Hindlimb muscle (tissue), 1 donor: Measurements from ENCODE around the gene AK6. TPM values are rescaled to one million over a fixed set of nuclear protein-coding genes. Genes with fewer than 3 reads are reported as not detected.
"Not testable (repeated sequence)": the region's sequence is repeated elsewhere in the genome, so short reads cannot be mapped to it uniquely, and the experiment has no call there.

Source experiments
- DNase-seq: peaks from one replicate; pipeline ENCODE4 v3.0.0-alpha.2; 2013
- polyA plus RNA-seq: library from polyadenylated mRNA; unstranded; fragments of 120-200 nt; gene quantifications from one replicate; pipeline ENCODE4 v1.2.1, GENCODE V29; 2013; ENCODE audit not compliant: insufficient read length

AK6 gene
- polyA plus RNA-seq, 1 donor, result 30.8 TPM

DNA sequence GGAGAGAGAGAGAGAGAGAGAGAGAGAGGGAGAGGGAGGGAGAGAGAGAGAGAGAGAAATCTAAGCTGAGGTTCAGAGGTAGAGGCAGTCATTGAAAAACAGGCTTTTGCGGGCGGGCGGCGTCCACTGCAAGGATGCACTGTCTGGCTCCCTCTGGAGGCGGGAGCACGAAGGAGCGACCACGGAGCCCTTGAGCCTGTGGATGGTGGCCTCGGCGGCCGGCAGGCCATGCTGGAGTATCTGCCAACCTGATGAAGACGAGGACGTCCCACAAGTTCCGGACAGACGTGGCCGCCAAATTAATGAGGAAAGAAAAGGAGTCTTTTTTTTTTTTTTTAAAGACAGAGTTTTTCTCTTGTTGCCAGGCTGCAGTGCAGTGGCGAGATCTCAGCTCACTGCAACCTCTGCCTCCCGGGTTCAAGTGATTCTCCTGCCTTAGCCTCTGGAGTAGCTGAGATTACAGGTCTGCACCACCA lies 34.5 kb downstream of the AK6 start:
- DNase-seq, result peak; percentile 70

DNA sequence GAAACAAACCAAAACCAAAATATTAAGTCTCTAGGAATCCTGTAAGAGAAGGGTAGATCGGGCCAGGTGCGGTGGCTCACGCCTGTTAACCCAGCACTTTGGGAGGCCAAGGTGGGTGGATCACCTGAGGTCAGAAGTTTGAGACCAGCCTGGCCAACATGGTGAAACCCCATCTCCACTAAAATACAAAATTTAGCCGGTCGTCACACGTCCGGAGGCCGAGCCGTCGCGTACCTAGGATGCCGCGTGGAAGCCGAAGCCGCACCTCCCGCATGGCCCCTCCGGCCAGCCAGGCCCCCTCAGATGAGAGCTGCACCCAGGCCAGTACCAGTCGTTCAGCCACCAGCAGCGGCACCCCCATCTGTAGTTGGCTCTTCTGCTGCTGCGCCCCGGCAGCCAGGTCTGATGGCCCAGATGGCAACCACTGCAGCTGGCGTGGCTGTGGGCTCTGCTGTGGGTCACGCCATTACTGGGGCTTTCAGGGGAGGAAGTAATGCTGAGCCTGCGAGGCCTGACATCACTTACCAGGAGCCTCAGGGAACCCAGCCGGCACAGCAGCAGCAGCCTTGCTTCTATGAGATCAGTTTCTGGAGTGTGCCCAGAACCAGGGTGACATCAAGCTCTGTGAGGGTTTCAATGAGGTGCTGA lies 35.5 kb downstream of the AK6 start:
- not testable (repeated sequence) for DNase-seq

DNA sequence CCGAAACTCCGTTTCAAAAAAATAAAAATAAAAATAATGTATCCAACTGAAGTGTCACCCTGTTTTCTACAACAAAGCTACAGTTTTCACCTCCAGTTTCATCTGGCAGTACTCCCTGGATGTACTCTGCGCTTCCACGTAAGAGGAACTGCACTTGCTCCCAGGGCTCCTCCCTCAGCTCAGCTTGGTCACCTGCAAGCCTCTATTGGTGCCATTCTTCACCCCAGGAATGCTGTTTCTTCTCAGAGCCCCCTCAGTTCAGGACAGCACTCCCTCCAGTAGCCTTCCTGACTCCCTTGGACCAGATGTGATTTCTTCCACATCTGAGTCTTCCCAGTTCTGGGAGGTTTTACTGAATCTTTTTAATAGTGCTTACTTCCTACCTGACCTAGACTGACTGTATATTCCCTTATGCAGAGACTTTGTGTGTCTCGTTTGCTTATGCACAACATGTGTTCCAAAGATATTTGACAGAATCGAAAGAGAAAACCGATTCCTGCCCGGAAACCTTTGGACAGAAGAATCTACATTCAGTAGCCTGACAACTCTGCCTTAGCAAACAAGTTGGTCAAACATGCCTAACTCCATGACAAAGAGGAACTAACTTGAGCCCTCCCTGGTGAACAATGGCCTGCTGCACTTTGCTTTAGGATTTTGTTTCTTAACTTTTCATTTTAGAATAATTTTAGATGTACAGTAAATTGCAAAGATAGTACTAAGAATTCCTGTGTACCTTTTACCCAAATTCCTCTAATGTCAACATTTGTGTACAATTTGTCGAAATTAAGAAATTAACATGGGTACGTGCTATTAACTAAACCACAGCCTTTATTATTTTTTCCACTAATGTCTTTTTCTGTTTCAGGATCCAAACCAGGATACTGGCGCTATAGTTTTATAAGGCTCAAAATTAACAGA lies 37.5 kb downstream of the AK6 start:
- DNase-seq, result no peak

DNA sequence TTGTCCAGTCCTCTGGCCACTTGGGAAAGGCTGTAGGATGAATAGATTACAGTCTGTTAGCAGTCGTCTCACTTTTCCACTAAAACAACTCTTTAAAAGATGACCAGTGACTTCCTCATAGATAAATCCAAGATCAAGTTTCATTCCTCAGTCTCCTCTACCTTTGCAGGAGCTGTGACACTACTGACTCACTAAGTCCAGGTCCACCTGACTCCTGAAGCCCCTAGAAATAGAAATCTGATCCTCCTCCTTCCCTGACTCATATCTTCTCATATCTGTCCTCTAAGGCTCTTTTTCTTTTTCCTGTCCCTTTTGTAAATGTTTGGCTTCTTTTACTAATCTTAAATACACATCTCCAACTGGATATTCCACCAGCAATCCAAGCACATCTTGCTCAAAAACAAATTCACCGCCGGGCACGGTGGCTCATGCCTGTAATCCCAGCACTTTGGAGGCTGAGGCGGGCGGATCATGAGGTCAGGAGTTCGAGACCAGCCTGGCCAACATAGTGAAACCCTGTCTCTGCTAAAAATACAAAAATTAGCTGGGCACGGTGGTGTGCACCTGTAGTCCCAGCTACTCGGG lies 39.3 kb downstream of the AK6 start:
- no peak for DNase-seq

DNA sequence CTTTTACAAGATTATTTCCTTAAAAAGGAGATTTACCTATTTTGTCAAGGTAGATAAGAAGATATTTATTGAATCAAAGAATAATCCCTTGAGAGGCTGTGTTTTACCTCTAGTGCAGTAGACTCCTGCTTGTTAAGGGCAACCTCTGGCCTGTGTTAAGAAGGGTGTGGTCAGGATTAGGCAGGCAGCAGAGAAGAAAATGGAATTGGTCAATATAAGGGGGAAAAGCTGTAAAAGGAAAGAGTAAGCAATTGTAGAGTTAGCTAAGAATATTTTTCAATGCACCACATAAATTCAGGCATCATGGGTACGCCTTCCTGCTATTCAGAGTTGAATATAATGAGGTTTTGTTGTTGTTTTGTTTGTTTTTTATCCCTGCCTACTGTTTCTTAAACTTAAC lies 43.0 kb downstream of the AK6 start:
- no peak for DNase-seq

DNA sequence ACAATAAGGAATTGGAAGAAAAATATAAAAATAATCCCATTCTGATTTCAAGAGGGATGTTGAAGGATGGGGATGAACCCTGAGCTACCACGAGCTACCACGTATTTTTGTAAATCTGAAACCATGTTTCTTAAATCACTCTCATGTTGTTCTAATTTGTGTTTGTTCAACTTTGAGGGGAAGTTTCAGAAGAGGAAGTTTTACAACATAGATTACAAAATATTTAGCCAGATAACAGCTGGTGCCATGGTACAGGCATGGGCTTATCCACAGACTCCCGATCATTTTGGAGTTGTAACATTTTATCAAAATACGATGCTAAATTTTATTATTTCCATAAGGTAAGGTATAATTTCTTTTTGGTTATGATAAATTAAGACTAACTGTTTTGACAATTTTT lies 51.9 kb downstream of the AK6 start:
- DNase-seq, result no peak

DNA sequence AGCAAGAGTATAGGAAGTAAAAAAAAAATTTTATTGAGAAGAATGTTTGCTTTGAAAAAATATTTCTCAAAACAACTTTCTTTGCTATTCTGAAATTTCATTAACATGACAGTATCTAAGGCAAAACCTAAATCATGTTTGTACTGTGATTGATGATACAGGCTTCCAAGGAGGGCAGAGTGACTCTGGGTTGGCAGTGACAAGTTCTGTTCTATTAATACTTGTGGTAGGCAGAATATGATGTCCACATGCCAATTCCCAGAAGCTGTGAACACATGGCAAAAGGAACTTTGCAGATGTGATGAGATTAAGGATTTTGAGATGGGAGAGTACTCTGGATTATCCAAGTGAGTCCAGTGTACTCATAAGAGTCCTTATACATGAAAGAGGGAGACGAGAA lies 53.3 kb downstream of the AK6 start:
- DNase-seq, result no peak

DNA sequence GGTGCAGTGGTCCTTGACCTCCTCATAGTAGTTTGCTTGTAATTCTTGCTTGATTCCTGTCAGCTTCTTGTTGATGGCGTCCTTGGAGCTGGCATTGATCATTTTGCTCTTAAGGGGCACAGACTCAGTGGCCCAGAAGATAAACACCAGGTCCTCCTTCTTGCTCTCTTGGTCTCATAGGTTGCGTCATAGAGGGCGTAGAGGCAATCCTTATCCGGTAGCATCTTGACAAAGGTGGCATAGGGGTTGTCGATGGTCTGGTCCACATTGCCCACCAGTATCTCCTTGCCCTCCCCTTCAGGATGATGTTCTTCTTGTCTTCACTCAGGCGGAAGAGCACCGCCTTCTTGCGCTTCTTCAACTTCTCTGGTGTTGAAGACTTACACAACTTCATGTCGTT lies 55.9 kb downstream of the AK6 start:
- no peak for DNase-seq

DNA sequence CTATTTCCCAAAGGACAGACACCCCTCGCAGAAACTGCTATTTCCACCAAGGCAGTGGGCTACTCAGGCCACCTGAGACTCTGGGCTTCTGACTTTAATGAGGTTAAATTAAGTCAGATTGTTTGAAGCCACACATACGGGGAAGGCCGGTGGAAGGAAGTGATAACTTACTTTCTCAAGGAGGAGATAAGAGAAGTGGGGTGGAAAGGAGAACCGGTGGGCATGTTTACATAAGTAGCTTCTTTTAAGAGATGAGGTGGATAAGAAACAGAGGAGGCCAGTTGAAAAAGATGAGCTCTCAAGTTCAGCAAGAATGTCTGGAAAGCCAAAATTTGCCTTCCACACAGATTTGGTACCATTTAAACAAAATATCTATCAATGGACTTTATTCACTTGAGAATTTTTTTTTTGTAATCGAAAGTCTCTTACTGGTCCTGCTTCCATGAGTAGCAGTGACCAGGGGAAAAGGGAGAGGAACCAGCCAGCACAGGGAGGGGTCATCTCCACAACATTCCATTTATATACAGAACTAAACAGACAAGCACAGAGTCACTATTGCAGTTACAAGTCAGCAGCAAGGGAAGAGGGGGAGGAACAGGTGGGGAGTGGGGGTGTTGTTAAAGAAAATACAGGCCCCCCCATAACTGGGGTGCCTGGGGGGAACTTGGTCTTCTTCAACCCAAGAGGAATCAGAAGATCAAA lies 56.7 kb downstream of the AK6 start:
- DNase-seq, result no peak

DNA sequence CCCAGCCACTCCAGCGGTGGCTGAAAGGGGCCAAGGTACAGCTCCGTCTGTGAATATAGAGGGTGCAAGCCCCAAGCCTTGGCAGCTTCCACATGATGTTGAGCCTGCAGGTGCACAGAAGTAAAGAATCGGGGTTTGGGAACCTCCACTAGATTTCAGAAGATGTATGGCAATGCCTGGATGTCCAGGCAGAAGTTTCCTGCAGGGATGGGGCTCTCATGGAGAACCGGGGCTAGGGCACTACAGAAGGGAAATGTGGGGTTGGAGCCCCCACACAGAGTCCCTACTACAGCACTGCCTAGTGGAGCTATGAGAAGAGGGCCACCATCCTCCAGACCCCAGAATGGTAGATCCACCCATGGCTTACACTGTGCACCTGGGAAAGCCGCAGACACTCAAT lies 59.9 kb downstream of the AK6 start:
- no peak for DNase-seq

DNA sequence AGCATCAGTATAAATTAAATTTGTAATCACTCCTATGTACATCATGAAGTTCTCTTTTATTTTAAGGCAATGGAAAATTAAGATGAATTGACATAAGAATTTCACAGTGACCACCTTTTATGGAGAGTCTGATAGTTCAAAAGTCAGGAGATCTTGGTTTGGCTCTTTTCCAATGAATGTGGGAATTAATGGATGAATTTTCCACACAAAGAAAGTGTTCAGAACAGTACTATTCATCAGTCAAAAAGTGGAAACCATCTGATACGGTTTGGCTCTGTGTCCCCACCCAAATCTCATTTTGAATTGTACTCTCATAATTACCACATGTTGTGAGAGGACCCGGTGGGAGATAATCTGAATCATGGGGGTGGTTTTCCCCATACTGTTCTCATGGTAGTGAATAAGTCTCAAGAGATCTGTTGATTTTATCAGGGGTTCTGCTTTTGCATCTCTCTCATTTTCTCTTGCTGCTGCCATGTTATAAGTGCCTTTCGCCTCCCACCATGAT lies 61.2 kb downstream of the AK6 start:
- no peak for DNase-seq

DNA sequence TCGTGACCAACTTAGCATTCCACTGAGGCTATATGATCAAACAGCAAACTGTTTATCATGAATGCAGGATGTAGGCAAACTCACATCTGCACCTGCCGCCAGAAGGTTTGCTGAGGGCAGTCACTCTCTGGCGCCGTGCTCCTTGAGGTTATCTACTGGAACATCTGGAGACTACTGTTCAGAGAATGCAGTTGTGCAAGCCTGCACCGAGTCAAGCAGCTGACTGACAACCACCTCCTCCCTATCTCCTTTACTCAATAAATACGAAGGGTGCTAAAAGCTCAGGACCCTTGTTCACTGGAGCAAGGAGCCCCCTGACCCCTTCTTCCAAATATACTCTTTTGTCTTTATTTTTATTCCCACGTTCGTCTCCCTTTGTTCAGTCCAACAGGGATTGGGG lies 63.8 kb downstream of the AK6 start:
- no peak for DNase-seq

Other genes with a start within 250 kb of the AK6 start
- 25.9 TPM for gene CCNB1, start 202.4 kb downstream of the AK6 start, polyA plus RNA-seq
- gene CENPH, start 179.9 kb downstream of the AK6 start, polyA plus RNA-seq, result 9.6 TPM
- 22.7 TPM for gene CDK7, start 134.6 kb downstream of the AK6 start, polyA plus RNA-seq
- 2.5 TPM for gene CCDC125, start 36.7 kb downstream of the AK6 start, polyA plus RNA-seq
- gene TAF9, start within 50 bp of the AK6 start, polyA plus RNA-seq, result 31.2 TPM
- gene RAD17, start 298 bp upstream of the AK6 start, polyA plus RNA-seq, result 22.9 TPM
- 0.25 TPM for gene MARVELD2, start 45.6 kb upstream of the AK6 start, polyA plus RNA-seq
- 1.6 TPM for gene OCLN, start 123.3 kb upstream of the AK6 start, polyA plus RNA-seq
- 33.1 TPM for gene GTF2H2C, start 190.7 kb upstream of the AK6 start, polyA plus RNA-seq